ENCODE measurements around the gene COA3.

The COA3 gene

GRCh38 chr17:42809250-42809649 lies 10.7 kb upstream of the COA3 start:
- peak; percentile 84 for ATAC-seq
- TF ChIP-seq OSR1 (CRISPR knock-in tag; IDR thresholded peaks at IDR 0.05): no peak
- peak; percentile 72; the same call in 1 of the 2 replicates for TF ChIP-seq PATZ1 (CRISPR knock-in tag; IDR thresholded peaks at IDR 0.05; ENCODE audit: borderline replicate concordance)

GRCh38 chr17:42806249-42806648 lies 7.7 kb upstream of the COA3 start:
- ATAC-seq: no peak
- TF ChIP-seq SNAI2 (CRISPR knock-in tag; IDR thresholded peaks at IDR 0.05): no peak
- no peak for TF ChIP-seq TOX (CRISPR knock-in tag; IDR thresholded peaks at IDR 0.05; ENCODE audit: borderline replicate concordance)
- TF ChIP-seq ZFP3 (CRISPR knock-in tag; IDR thresholded peaks at IDR 0.05): no peak
- no peak for TF ChIP-seq ZC3H10 (CRISPR knock-in tag; IDR thresholded peaks at IDR 0.05)
- no peak for TF ChIP-seq CSDC2 (CRISPR knock-in tag; IDR thresholded peaks at IDR 0.05)
- TF ChIP-seq OSR1 (CRISPR knock-in tag; IDR thresholded peaks at IDR 0.05): no peak
- no peak for TF ChIP-seq PPARA (CRISPR knock-in tag; IDR thresholded peaks at IDR 0.05; ENCODE audit: borderline replicate concordance)
- TF ChIP-seq ZFP30 (CRISPR knock-in tag; IDR thresholded peaks at IDR 0.05): no peak
- TF ChIP-seq, protein P1, sequence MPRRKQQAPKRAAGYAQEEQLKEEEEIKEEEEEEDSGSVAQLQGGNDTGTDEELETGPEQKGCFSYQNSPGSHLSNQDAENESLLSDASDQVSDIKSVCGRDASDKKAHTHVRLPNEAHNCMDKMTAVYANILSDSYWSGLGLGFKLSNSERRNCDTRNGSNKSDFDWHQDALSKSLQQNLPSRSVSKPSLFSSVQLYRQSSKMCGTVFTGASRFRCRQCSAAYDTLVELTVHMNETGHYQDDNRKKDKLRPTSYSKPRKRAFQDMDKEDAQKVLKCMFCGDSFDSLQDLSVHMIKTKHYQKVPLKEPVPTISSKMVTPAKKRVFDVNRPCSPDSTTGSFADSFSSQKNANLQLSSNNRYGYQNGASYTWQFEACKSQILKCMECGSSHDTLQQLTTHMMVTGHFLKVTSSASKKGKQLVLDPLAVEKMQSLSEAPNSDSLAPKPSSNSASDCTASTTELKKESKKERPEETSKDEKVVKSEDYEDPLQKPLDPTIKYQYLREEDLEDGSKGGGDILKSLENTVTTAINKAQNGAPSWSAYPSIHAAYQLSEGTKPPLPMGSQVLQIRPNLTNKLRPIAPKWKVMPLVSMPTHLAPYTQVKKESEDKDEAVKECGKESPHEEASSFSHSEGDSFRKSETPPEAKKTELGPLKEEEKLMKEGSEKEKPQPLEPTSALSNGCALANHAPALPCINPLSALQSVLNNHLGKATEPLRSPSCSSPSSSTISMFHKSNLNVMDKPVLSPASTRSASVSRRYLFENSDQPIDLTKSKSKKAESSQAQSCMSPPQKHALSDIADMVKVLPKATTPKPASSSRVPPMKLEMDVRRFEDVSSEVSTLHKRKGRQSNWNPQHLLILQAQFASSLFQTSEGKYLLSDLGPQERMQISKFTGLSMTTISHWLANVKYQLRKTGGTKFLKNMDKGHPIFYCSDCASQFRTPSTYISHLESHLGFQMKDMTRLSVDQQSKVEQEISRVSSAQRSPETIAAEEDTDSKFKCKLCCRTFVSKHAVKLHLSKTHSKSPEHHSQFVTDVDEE (CRISPR knock-in tag; IDR thresholded peaks at IDR 0.05): no peak
- TF ChIP-seq, protein P2, sequence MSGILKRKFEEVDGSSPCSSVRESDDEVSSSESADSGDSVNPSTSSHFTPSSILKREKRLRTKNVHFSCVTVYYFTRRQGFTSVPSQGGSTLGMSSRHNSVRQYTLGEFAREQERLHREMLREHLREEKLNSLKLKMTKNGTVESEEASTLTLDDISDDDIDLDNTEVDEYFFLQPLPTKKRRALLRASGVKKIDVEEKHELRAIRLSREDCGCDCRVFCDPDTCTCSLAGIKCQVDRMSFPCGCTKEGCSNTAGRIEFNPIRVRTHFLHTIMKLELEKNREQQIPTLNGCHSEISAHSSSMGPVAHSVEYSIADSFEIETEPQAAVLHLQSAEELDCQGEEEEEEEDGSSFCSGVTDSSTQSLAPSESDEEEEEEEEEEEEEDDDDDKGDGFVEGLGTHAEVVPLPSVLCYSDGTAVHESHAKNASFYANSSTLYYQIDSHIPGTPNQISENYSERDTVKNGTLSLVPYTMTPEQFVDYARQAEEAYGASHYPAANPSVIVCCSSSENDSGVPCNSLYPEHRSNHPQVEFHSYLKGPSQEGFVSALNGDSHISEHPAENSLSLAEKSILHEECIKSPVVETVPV (CRISPR knock-in tag; IDR thresholded peaks at IDR 0.05): no peak
- no peak for TF ChIP-seq ISL1 (CRISPR knock-in tag; IDR thresholded peaks at IDR 0.05)

DNA sequence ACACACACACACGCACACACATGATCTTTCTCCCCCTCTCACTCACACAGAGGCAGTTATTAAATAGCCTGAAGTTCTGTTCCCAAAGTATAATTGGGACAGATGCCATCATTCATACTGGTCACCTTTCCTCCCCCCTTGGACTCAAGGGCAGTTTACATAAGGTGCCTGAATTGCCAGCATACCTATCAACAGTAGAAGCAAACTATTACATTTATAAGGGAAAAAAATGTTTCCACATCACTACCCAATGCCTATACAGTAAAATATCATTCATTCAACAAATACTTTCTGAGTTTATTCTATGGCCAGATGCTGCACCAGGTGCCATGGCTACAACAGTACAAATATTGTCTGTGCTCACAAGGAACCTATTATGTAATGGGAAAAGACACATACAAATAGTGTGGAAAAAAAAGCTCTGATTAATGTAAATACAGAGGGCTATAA lies 6.4 kb upstream of the COA3 start:
- ATAC-seq: no peak

More for the DNA sequence above, 6.4 kb upstream of the COA3 start:
- TF ChIP-seq BACH2 (CRISPR knock-in tag; IDR thresholded peaks at IDR 0.05; ENCODE audit: borderline replicate concordance) (no peak), TOX (CRISPR knock-in tag; IDR thresholded peaks at IDR 0.05; ENCODE audit: borderline replicate concordance) (no peak), ZFP3 (CRISPR knock-in tag; IDR thresholded peaks at IDR 0.05) (no peak), ESRRG (CRISPR knock-in tag; IDR thresholded peaks at IDR 0.05) (no peak), ZNF565 (CRISPR knock-in tag; conservative IDR thresholded peaks at IDR 0.05; ENCODE audit: low read depth) (no peak), ZC3H10 (CRISPR knock-in tag; IDR thresholded peaks at IDR 0.05) (no peak), CREB5 (CRISPR knock-in tag; IDR thresholded peaks at IDR 0.05; ENCODE audit: low read depth) (no peak), ZNF70 (CRISPR knock-in tag; IDR thresholded peaks at IDR 0.05) (no peak), ZFP30 (CRISPR knock-in tag; IDR thresholded peaks at IDR 0.05) (no peak), ARNTL (CRISPR knock-in tag; IDR thresholded peaks at IDR 0.05; ENCODE audit: borderline replicate concordance, low read depth) (no peak), ISL1 (CRISPR knock-in tag; IDR thresholded peaks at IDR 0.05) (no peak)
- TF ChIP-seq, protein P1 (CRISPR knock-in tag; IDR thresholded peaks at IDR 0.05): no peak
